Stimulated activated CD8-positive, alpha-beta memory T cell treated with anti-CD3 and anti-CD28 coated beads, Interleukin-15, amount 100 ng/mL, for 1 hour (primary cell): Measurements from ENCODE around the gene LMTK2.

Experiments used
- DNase-seq: peaks from one replicate; pipeline ENCODE4 v3.0.0-alpha.2; 2020; ENCODE audit warnings: low read depth

The LMTK2 gene

DNA sequence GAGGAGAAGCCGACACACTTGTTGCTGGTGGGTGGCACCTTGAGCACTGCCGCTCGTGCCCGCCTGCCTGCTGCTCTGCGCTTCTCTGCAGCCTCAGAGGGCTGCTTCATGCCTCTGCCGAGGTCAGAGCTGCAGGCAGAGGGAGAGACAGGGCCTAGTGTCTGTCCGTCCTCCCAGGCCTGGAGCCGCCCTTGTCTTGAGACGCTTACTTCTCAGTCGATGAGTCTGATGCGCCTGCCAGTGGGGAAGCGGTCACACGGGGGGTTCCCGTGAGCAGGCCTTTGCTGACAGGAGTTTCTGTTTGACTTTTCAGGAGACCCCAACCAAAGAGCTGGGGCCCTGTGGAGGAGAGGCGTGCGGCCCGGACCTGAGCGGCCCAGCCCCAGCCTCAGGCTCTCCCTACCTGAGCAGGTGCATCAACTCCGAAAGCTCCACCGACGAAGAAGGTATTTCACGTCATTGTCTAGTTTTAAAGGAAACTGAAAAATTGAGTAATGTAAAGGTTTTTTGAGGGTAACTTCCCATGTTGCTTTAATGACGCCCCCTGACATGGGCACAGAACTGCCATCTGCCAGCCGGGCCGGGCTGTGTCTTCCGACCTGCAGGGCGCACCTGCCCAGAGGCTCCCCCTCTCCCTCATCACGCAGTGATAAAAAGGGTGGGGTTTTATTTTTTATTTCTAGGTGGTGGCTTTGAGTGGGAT, 96.8 kb downstream of the LMTK2 start:
- DNase-seq = no peak

DNA sequence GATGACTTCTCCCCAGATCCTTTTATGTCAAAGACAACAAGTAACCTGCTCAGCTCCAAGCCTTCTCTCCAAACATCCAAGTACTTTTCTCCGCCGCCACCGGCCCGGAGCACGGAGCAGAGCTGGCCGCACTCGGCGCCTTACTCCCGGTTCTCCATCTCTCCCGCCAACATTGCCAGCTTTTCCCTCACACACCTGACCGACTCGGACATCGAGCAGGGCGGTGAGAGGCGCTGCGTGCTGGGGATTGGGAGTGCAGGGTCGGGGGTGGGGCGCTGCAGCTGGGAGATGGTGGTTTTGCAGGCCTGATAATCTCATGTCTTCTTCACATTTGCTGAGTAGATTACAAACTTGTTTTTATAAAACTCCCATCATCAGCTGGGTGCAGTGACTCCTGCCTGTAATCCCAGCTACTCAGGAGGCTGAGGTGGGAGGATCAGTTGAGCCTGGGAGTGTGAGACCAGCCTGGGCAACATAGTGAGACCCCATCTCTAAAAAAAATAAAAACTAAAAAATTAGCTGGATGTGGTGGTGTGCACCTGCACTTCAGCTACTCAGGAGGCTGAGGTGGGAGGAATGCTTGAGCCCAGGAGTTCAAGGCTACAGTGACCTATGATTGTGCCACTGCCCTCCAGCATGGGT, 97.4 kb downstream of the LMTK2 start:
- DNase-seq = no peak

DNA sequence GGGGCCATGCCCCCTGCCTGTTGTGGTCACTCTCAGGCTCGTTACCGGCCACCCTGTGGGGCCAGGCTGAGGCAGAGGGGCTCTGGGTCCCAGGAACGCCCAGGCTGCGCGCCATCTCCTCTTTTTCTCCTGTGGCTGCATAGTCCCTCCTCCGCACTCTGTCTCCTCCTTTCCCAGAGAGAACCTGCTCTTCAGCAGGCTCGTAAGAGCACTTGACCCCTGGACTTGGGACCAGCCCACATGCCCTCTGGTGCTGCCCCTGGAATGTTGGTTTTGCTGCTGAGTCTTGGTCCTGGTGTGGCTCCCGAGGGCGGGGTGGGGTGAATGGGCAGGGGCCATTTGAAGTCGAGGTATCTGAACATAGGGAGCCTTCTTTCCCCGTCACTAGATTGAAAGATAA, 98.0 kb downstream of the LMTK2 start:
- no peak for DNase-seq

DNA sequence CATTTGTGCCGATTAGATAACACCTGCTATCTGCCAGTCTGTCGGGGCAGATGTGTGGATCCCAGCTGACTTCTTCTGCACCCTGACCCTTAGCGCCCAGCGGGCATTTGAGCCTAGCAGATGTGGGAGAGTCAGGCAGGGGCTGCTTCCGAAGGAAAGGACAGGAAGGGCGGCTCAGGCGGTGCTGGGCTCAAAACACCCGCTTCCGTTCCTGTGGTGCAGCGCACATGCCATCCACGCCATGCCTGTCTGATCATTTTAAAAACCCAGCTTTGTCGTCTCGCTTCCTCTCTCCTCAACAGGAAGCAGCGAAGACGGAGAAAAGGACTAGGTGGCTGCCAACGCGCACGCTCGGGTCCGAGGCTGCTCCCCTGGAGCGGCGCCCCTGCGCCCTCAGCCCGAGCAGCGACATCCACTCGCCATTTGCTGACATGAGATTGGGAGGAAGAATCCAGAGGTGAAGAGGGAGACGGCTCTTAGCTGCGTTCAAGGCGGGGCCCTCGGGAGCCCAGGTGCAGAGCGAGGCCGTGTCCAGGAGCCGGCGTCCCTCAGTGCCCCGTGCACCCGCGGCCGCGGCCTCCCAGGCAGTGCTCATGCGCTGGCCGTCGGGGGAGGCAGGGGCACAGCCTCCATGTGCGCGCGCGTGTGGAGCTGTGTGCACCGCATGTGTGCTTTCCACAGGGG, 98.6 kb downstream of the LMTK2 start:
- DNase-seq = no peak

DNA sequence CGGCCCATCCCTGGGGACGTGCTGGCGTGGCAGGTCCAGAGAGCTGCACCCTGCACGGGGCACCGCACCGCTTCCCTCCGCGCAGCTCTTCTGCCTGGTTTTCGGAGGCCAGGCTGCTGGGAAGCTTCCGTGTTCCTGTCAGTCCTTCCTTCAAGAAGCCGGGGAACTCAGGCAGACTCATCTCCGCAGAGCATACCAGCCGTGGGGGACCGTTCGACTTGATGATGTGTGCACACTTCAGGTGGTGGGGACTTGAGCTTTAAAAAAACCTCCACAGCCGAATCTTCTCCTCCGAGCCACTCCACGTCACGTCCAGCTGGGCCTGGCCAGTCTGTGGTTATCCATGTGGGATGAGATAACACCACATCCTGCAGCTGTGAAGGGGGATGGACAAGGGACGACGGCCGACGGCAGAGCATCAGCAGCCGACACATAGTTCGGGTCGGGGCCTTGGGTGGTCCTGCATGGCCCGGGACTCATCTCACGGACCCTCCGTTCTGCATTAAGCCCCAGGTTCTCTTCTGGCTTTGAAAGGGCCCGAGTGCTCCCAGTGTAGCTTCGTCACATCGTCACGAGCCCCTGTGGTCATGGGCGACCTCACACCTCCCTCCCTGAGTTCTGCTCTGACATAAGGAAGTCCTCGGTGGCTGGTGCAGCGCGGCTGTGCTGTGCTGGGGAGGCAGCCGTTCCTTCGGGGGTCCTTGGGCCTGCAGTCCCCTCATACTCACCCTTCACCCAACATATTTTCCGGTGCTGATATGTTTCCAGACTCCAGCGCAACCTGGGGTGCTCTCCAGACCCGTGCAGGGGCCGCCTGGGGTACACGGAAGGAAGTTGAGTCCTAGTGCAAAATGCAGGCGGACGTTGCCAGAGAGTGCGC, 100.0 kb downstream of the LMTK2 start:
- DNase-seq = no peak

DNA sequence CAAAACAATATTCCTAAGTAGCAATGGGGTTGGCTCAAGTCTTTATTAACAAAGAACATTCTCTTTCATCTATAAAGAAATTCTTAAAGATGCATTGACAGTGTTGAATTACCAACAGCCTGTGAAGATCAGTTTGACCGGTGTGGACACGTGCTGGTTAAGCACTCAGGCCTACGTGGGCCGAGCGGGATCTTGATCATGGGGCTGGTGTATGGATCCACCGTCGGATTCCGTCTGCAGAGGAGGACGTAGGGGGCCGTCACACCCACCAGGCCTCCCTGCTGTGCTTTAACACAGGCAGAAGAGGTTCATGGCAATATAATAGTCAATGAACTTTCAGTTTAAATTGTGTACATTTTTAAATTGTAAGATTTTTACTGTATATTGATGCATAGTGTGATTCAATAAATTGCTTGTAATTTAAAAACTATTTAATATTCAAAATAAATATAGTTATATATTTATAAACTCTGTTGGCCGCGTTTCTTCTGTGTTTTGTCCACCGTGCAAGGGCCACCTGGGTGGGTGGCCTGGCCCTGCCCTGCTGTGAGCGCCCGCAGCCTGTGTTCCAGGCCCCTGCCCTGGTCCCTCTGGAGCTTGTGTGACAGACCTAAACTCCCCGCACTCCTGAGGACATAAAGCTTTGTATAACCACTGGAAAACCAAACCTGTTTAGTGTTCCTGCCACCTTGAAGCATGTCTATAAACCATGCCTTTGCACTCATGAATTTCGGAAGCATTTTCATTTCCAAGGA, 102.7 kb downstream of the LMTK2 start:
- no peak for DNase-seq

DNA sequence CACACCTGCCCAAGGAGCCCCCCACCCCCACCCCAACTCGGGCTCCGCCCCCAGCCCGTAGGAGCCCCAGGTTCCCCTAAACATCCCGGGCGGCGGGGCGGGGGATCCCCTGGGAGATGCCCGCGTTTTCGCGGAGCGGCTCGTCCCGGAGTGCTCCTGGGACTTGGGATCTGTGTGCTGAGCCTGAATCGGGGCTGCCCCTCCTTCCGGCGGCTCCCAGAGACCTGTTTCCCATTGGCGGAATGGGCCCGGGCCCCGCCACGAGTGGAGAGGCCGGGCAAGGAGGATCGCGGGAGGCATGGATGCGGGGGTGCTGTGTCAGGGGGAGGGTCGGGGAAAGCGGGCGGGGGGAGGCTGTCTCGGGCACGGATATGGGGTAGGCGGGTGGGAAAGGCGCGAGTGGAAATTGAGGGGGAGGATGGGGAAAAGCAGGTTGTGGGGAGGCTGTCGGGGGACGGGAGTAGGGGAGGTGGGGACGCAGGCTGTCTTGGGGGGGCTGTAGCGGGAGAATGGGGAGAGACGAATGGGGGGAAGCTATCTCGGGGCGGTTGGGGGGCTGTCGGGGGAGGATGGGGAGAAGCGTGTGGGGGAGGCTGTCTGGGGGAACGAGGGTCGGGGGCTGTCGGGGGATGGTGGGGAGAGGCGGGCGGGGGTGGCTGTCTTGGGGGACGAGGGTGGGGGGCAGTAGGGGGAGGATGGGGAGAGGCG, 104.0 kb downstream of the LMTK2 start:
- no peak for DNase-seq

DNA sequence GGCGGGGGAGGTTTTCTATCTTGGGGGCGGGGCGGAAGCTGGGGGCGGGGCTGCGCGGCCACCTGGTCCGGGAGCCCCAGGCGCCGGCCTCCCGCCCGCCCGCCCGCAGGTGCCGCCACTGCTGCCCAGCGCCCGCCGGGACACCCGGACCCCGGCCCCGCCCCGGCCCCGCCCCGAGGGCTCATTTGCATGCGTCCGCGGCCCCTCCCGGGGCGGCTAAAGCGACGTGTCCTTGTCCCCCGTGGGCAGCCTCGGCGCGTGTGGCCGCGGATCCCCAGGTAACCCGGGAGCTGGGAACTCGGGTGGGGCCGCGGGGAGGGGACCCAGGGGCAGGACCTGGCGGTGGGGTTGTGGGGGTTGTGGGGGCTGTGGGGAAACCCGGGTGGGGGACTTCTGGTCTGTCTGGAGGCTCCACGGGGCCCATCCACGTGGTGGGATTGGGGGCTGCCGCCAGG, 104.6 kb downstream of the LMTK2 start, which contains the start of gene BHLHA15:
Gene BHLHA15 (plus strand): TSS at position 219 of the 455 bp plus-strand sequence. CDS start 871 bp downstream, outside the sequence.
- no peak for DNase-seq

DNA sequence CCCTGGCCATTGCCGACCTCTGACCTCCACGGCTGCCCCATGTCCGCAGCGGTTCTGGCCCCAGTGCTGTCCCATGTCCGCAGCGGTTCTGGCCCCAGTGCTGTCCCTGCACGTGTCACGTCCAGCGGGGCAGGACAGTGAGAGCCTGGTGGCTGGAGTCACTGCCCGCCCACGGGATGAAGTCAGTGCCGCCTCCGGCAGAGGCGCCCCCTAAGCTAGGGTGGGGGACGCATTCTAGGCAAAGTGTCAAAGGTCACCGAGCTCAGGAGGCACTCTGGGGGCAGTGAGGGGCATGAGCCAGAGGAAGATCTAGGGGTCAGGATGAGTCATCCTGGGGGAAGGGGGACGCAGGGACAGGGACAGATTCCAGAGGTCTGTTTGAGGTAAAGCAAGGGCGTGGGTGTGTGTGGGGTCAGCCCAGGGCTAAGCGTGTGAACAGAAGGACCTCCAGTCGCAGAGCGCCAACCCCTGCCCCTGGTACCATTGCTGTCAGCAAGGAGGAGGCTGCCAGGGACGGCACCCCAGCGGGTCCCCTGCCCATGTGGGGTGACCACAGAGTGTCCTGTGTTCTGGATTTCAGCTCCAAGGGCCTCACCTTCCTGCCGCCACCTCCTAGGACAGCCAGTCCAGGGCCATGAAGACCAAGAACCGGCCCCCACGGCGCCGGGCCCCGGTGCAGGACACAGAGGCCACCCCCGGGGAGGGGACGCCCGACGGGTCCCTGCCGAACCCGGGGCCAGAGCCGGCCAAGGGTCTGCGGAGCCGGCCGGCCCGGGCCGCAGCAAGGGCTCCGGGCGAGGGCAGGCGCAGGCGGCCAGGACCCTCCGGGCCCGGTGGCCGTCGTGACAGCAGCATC, 105.2 kb downstream of the LMTK2 start:
- DNase-seq = no peak

DNA sequence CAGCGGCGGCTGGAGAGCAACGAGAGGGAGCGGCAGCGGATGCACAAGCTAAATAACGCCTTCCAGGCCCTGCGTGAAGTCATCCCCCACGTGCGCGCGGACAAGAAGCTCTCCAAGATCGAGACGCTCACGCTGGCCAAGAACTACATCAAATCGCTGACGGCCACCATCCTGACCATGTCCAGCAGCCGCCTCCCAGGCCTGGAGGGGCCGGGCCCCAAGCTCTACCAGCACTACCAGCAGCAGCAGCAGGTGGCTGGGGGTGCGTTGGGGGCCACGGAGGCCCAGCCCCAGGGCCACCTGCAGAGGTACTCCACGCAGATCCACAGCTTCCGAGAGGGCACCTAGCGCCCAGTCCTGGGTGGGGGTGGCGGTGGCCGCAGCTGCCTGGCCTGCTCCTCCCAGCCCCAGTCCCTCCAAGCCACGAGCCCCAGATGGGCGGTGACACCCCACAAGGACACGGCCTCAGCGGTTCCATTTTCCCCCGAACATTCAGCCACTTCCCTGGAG, 105.9 kb downstream of the LMTK2 start:
- DNase-seq = no peak

DNA sequence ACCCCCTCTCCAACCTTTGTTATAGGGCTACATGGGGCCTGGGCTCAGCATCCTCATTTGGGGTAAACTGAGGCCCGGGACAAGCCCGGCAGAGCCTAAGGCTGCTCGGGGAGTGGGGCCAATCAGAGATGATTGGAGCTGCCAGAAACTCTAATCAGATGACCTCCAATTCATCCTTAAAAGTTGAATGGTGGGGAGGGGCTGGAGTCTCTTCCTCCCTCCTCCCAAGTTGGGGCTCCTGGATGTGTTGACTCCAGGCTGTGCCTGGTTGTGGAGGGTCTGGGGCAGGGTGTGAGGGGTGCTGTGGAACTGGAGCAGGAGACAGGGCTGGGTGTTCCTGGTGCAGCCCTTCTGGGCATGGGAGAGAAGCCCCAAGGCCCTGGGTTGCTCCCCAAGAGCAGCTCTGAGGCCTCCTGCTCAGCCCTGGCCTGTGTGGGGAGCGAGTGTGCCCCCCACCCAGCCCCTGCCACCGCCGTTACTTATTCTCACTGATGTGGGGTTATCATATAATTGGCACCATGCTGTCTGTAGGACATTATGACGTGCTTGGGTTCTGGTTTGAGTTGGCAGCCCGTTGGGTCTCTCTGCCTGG, 106.7 kb downstream of the LMTK2 start:
- no peak for DNase-seq

DNA sequence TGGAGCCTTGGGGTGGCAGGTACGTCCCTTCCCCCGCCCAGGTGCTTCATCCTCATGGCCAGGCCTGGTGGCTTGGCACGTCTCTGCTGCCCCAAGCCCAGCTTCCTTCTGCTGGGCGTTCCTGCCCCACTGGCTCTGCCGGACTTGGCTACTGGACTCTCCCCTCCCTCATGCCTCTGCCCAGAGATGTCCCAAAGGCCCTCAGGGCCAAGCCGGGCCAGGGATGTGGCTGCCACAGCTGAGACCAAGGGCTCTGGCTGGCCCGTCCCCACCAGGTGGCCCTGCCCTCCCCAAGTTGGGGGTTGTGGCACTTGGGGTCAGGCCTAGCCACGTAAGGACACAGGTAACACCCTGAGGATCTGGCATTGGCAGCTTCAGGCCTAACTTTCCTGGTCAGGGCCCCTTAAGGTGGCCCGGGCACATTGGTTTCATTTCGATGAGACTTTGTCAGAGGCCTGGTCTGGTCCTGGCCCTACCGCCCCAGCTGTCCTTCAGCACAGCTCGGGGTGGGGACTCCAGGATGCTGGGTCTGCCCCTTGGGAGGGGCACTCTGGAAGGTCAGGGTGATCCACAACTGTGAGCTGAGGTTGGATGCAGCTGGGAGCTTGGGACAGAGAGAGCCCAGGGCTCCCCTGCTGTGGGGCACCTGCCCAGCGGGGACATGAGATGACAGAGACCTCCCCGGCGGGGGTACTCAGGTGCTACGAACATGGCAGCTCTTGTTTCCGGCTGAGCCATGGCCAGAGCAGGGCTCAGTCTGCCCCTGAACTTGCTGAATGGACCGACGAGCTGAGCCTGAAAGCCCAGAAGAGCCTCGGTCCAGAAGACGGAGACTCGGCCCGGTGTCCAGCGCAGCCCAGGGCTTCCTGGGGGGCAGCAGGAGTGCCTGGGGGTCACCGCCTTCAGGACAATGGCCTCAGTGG, 107.5 kb downstream of the LMTK2 start:
- no peak for DNase-seq

DNA sequence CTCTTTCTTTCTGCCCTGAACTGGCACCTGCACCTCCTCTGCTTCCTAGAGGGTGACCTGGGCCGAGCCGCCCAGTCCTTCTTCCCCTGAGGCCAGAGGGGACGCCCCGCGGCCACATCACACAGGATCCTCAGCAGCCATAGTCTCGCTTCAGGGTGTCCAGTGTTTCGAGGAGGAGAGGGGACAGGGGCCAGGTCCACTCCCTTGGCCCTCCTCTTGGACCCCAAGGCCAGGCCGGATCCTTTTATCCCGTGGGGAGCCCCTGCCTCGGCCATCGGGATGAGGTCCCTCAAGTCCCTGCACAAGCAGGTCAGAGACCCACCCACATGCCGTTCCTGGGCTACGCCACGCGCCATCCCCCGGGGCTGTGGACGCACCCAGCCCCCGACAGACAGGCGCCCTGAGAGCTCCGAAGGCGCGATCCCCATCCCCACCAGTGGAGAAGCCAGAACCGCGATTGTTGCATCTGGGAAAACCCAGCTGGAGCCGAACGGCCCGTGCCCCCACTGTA, 108.2 kb downstream of the LMTK2 start:
- DNase-seq = no peak

DNA sequence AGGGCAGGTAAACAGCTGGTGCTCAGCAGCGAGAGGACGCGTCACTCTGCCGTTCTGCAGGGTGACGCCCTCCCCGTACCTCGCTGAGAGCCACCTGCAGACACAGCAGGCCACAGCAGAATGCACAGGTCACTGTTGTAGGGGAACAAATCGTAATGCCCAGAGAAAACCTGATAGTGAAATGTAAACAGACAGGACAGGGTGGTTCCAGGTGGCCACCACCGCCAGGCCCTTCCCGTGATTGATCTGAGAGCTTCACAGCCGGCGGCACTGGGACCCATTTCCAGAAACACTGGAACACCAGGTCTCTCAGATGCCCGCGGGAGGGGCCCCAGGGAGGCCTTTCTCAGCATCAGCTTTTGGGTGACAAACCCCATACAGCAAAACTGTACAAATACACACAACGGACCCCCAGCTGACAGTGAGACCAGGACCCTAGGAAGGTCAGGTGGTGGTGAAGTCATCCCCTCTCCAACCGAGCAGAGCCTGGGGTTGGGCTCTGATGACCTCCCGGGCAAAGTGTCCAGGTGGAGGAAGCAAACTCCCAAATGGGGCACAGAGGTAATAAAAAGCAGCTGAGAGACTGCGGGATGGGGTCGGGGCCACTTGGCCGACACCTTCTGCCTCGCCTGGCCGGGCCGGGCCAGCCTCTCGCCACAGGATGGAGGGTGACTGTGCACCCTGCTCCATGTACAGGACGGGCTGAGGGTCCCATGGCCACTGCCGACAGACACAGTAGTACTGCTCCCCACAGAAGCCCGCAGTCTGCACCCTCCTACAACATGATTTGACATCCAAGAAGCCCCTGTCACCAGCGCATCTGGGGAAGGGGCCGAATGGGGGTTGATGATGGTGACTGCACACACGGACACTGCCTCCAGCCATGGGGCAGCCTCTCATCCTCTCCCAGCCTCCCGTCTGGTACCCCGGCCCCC, 109.2 kb downstream of the LMTK2 start:
- DNase-seq = no peak

DNA sequence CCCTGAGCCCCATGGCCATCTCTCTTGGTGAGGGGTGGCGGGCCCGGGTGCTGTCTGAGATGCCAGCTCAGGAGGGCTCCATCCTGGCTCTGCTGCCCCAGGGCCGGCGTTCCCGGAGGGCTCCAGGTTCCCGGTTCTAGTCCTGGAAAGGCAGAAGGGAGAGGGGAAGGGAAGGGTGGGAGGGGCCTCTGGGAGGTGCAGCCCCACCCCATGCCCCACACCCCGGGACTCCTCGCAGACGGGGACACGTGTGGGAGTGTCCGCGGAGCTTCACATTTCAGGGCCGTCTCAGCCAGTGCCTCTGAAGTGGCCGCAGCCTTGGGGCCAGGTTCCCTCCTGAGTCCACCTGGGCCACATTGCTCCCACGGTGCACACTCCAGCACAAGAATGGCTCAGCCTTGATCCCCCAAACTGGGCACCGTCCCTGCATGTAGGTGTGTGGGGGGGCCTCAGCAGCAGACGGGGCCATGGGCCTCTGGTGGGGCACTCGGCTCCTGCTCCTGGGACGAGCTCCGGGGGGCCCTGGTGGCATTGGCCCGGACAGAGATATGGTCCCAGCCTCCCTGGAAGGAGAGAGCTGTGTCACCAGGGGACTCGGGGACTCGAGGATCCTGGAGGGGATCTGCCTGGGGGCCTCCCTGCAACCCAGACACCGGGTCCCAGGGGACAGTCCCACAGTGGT, 110.4 kb downstream of the LMTK2 start:
- no peak for DNase-seq
